Kidney (tissue), 14 donors: ENCODE data around the gene ALK. TPM values are rescaled to one million over a fixed set of nuclear protein-coding genes. Genes with fewer than 3 reads are reported as not detected.

Source experiments
- DNase-seq, 5 donors: peaks; one replicate each; pipeline ENCODE4 v3.0.0-alpha.2; 2013 to 2020
- FAIRE-seq: peaks from 2 replicates; lab custom pipeline; 2012; peaks lifted over from hg19 to GRCh38; lab: Jason Lieb, UNC
- H3K27ac ChIP-seq, 2 donors: one replicate each; pipeline ENCODE4 v1.7.0; 2013; ENCODE audit warnings: low read depth in 2 of 2, low read length in 2 of 2, inconsistent platforms in 1 of 2
- H3K27me3 ChIP-seq: one replicate; pipeline ENCODE4 v1.7.1; 2013; ENCODE audit warnings: low read length, inconsistent platforms; ENCODE audit not compliant: control insufficient read depth, insufficient read depth
- H3K36me3 ChIP-seq, 3 donors: one replicate each; pipeline versions ENCODE4 v1.7.0 to v1.7.1; 2013; ENCODE audit warnings: low read length in 3 of 3, control low read depth in 1 of 3, inconsistent platforms in 1 of 3; ENCODE audit not compliant: insufficient read depth in 3 of 3, control insufficient read depth in 2 of 3
- H3K4me1 ChIP-seq, 3 donors: one replicate each; pipeline versions ENCODE4 v1.7.0 to v1.7.1; 2013; ENCODE audit warnings: low read length in 3 of 3, inconsistent platforms in 1 of 3, low read depth in 1 of 3; ENCODE audit not compliant: control insufficient read depth in 2 of 3, insufficient read depth in 2 of 3
- H3K4me3 ChIP-seq, 3 donors: one replicate each; pipeline versions ENCODE4 v1.7.0 to v1.8.1; 2013; ENCODE audit warnings: low read length in 3 of 3, control low read depth in 1 of 3, inconsistent platforms in 1 of 3
- H3K9ac ChIP-seq, 3 donors: one replicate each; pipeline versions ENCODE4 v1.7.0 to v1.7.1; 2013; ENCODE audit warnings: low read length in 3 of 3, control low read depth in 1 of 3, inconsistent platforms in 1 of 3
- H3K9me3 ChIP-seq, 3 donors: one replicate each; pipeline versions ENCODE4 v1.7.0 to v1.7.1; 2013; ENCODE audit warnings: low read length in 3 of 3, control low read depth in 1 of 3, inconsistent platforms in 1 of 3; ENCODE audit not compliant: control insufficient read depth in 2 of 3, insufficient read depth in 1 of 3
- intact Hi-C: fragments of 100-400 bp; cut with DNase I; formaldehyde crosslinking; loops from one replicate; pipeline ENCODE4 v1.11.1; 2022
- polyA plus RNA-seq: library from polyadenylated mRNA; stranded (reverse); fragments of 350-450 nt; fragmentation: Illumina TruSeq; extraction: RNeasy Lipid Tissue Mini Kit (QIAGEN cat#74804); gene quantifications from one replicate; pipeline ENCODE4 v1.2.3, GENCODE V29; 2014; ENCODE audit warnings: low read depth, low replicate concordance; ENCODE audit not compliant: insufficient read depth
- total RNA-seq: library from RNA; stranded (reverse); fragmentation: NEBNext Ultra II Directional; extraction: Animal tissue kit (Norgen Biotek cat#: 25700); gene quantifications from one replicate; pipeline ENCODE4 v1.2.1, GENCODE V29; 2021
- TF ChIP-seq, protein P1 (sequence below): IDR thresholded peaks from 3 replicates; pipeline ENCODE4 v1.5.1; 2012; ENCODE audit warnings: mild to moderate bottlenecking, moderate library complexity, borderline replicate concordance; ENCODE audit not compliant: insufficient read depth; ENCODE audit errors: extremely low read depth
- donor health status: control.
- donor health status: control.
- donor health status: control.
- donor health status: control.
- donor health status: control.
- donor health status: DM: yes; HTN: yes; CAD: no.
- donor health status: Normal renal cell carcinoma (clear cell type).

ALK gene
- total and polyA plus RNA-seq, 2 donors from 2014 or later, result 0.13 TPM; not detected in 1

DNA sequence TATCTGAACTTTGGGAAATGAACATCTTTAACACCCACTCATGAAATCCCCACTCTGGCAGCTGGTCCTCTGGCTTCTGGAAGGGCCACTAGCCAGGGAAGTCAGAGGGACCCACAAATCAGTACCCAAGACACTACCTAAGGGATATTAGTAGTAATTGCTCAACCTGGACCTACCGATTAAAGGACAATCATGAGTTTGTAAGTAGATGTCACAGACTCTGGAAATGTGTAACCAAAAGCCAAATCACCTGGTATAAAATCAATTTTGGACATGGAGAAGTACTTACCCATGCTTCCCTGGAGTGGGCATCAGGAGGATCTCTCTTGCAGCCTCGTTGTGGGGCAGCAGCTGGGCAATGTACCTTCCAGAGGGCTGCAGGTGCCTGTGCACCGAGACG is 389.8 kb downstream of the ALK start:
- Histone ChIP-seq H3K4me3 (no peak overlapping the region), H3K9me3 (no peaks in the 10 kb centered on the region), H3K4me1 (no peaks in the 10 kb centered on the region), H3K9ac (no peak overlapping the region), H3K27ac (no peak overlapping the region), H3K36me3 (no peaks in the 10 kb centered on the region), H3K27me3 (no peaks in the 10 kb centered on the region)
- FAIRE-seq, result no peak
- TF ChIP-seq, protein P1, sequence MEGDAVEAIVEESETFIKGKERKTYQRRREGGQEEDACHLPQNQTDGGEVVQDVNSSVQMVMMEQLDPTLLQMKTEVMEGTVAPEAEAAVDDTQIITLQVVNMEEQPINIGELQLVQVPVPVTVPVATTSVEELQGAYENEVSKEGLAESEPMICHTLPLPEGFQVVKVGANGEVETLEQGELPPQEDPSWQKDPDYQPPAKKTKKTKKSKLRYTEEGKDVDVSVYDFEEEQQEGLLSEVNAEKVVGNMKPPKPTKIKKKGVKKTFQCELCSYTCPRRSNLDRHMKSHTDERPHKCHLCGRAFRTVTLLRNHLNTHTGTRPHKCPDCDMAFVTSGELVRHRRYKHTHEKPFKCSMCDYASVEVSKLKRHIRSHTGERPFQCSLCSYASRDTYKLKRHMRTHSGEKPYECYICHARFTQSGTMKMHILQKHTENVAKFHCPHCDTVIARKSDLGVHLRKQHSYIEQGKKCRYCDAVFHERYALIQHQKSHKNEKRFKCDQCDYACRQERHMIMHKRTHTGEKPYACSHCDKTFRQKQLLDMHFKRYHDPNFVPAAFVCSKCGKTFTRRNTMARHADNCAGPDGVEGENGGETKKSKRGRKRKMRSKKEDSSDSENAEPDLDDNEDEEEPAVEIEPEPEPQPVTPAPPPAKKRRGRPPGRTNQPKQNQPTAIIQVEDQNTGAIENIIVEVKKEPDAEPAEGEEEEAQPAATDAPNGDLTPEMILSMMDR, result no peak
- no peak for DNase-seq
- intact Hi-C loops, result no loop called here

DNA sequence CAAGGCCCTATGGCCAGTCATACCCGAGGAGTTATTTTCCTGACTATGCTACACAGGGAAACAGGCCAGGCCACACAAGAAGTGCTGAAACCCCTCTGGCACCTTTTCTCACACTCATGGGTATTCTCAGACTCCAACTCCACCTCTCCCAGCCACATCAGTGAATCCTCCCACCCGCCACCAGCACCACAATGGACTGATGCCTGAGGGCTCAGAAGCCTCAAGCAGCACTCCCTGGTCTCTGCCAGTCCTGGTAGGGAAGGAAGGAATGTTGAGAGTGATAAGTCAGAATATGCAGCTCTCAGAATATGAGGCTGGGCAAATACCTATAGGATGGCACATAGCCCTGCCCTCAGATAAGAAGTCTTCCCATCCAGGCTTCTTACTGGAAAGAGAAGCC is 391.1 kb downstream of the ALK start:
- Histone ChIP-seq H3K27ac (no peak overlapping the region), H3K9ac (no peak overlapping the region), H3K27me3 (no peaks in the 10 kb centered on the region), H3K36me3 (no peaks in the 10 kb centered on the region), H3K4me3 (no peak overlapping the region), H3K9me3 (no peaks in the 10 kb centered on the region), H3K4me1 (no peaks in the 10 kb centered on the region)
- TF ChIP-seq, protein P1, result no peak
- no peak for FAIRE-seq
- intact Hi-C loops, result no loop called here
- DNase-seq, result no peak

DNA sequence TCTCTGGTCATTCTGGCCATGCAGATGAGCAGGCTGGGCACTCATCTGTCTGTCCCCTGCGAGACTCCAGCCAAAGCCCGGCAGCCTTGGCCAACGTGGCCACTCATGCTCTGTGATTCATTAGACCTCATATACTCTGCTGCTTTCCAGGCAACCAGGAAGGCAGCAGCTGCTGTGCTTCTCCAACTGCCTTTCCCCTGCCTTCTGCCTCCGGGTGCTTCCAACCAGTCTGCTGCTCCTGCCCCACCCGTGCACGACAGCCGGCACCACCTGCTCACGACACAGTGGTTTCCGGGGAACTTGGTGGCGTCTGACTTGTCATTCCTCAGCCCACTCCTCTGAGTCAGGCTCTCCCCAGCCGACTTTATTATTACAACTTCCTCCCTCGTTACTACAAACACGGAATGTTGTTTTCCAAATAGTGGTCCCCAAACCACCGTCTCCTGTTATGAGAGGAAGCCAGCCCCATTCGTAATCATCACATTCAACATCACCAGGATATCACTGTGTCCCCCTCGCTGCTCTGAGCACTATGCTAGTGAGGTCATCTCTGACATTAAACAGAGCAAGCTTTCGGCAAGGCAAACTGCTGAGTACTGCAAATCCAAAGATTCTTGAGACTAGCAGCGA is 392.4 kb downstream of the ALK start:
- H3K4me3 ChIP-seq, result no peak overlapping the region
- no peaks in the 10 kb centered on the region for H3K9me3 ChIP-seq
- TF ChIP-seq, protein P1, result no peak
- H3K4me1 ChIP-seq, result no peaks in the 10 kb centered on the region
- DNase-seq, result peak; percentile 81 to 91 (median 83)
- H3K27ac ChIP-seq, result no peak overlapping the region
- H3K9ac ChIP-seq, result no peak overlapping the region
- H3K36me3 ChIP-seq, result no peaks in the 10 kb centered on the region
- H3K27me3 ChIP-seq, result no peaks in the 10 kb centered on the region
- no peak for FAIRE-seq
- intact Hi-C loops, result no loop called here

DNA sequence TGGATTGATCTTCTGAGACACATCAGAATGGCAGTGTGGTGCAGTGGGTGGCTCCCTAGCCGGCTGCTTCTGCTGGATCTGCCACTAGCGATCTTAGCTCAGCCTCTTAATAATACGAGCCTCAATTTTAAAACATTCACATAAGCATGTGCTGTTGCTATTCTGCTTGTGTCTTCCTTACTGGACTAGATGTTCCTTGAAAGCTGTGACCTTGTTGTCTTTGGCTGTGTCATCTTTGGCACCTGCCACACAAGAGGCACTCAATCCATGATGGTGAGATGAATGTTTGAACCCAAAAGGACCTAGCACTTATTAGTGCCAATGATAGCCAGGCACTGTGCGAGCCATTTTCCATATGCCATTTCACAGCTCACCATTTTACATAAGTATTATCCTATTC is 393.0 kb downstream of the ALK start:
- H3K27ac ChIP-seq, result no peak overlapping the region
- intact Hi-C loops, result no loop called here
- no peaks in the 10 kb centered on the region for H3K4me1 ChIP-seq
- no peak overlapping the region for H3K9ac ChIP-seq
- H3K4me3 ChIP-seq, result no peak overlapping the region
- H3K27me3 ChIP-seq, result no peaks in the 10 kb centered on the region
- DNase-seq, result no peak
- no peaks in the 10 kb centered on the region for H3K9me3 ChIP-seq
- no peak for FAIRE-seq
- TF ChIP-seq, protein P1, result no peak
- no peaks in the 10 kb centered on the region for H3K36me3 ChIP-seq
